Spleen (tissue), 7 donors: Measurements from ENCODE around the gene MAGED2.
"Not testable (repeated sequence)": the region's sequence is repeated elsewhere in the genome, so short reads cannot be mapped to it uniquely, and the experiment has no call there.

ENCODE experiments used
- POLR2A ChIP-seq, 3 donors: fragments of 450-650 bp; IDR thresholded peaks; one replicate each; pipeline ENCODE4 v1.5.1; 2017; ENCODE audit warnings: antibody characterized with exemption in 3 of 3, mild to moderate bottlenecking in 1 of 3
- POLR2AphosphoS5 ChIP-seq, 3 donors: sonication (generic); formaldehyde crosslinking; IDR thresholded peaks; one replicate each; pipeline ENCODE4 v1.5.1; 2017; ENCODE audit warnings: antibody characterized with exemption in 3 of 3
- TF ChIP-seq, protein P1 (sequence below), 11 experiments: fragments of 200-600 bp in 7 of 11; fragments of 450-650 bp in 4 of 11; sonication (generic) in 4 of 11; IDR thresholded peaks in 8 of 11; conservative IDR thresholded peaks in 3 of 11; 1 replicate in 7 of 11; 2 replicates in 4 of 11; pipeline versions ENCODE4 v1.4.0 to v1.8.0; 2016 to 2021; ENCODE audit warnings: antibody characterized with exemption in 11 of 11, inconsistent platforms in 4 of 11, mild to moderate bottlenecking in 1 of 11
- donor health status: DM: no; HTN: no; CAD: no; lungs with moderate emphysema.
- donor health status: DM: no; HTN: no; CAD: no.
- donor health status: DM: no; HTN: no; CAD: no.

DNA sequence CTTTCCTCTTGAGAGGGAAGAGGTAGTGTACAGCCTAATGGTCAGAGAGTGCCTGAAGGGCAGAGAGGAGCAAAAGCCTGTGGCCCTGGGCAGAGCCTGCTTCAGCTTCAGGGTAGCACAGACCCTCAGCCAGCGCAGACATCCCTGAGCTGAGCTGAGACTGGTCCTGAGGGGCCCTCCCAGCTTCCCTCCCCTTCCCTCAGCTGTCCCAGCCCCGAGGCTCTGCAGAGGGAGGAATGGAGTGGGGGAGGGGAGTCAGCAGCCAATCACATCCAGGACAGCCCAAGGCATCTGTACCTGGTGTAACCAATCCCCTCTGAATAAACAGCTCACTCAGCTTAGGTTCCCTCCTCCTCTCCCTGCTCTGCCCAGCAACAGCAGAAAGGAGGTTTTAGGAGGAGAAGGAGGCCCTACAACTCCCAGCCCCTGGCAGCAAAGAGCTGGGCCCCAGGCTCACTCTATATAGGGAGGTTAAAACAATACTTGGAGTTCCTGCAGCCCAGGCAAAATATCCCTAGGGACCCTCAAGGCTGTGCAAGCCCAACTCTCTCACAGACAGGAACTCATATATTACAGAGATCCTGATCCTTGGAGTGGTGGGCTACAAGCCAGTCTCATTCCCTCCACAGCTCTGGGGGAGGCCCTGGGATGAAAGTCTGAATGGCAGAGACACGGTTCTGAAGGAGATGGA is 33.8 kb downstream of the MAGED2 start:
- TF ChIP-seq, protein P1, sequence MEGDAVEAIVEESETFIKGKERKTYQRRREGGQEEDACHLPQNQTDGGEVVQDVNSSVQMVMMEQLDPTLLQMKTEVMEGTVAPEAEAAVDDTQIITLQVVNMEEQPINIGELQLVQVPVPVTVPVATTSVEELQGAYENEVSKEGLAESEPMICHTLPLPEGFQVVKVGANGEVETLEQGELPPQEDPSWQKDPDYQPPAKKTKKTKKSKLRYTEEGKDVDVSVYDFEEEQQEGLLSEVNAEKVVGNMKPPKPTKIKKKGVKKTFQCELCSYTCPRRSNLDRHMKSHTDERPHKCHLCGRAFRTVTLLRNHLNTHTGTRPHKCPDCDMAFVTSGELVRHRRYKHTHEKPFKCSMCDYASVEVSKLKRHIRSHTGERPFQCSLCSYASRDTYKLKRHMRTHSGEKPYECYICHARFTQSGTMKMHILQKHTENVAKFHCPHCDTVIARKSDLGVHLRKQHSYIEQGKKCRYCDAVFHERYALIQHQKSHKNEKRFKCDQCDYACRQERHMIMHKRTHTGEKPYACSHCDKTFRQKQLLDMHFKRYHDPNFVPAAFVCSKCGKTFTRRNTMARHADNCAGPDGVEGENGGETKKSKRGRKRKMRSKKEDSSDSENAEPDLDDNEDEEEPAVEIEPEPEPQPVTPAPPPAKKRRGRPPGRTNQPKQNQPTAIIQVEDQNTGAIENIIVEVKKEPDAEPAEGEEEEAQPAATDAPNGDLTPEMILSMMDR (IDR thresholded peaks at IDR 0.05 in 8 of 11, conservative IDR thresholded peaks at IDR 0.05 in 3 of 11): not testable (repeated sequence)
- TF ChIP-seq POLR2AphosphoS5, POLR2A (IDR thresholded peaks at IDR 0.05): not testable (repeated sequence)
